Measurements from ENCODE around the gene ACTMAP.

GRCh38 chr19:40742886-40743285 is 7.4 kb downstream of the ACTMAP start:
- no peak for TF ChIP-seq REST (IDR thresholded peaks at IDR 0.05; ENCODE audit: insufficient read depth in 1 of 2, low read depth in 2 of 2, low read length in 1 of 2)
- no peak for TF ChIP-seq CTCF (IDR thresholded peaks at IDR 0.05)
